PC-3 (cell line): ENCODE results near the gene NAA40. TPM values are rescaled to one million over a fixed set of nuclear protein-coding genes. Genes with fewer than 3 reads are reported as not detected.

Experiments used
- ATAC-seq: fragments of 200-7000 bp; cut with Tn5 transposase; 2 replicates; pipeline ENCODE4 v1.9.1; 2020; ENCODE audit warnings: mild to moderate bottlenecking, moderate library complexity
- BruUV-seq: library from RNA; stranded (reverse); fragments of 400-500 nt; replicated peaks from 2 replicates; lab custom pipeline; 2021; lab: Mats Ljungman, UMichigan
- CTCF ChIA-PET: fragments of 300-600 bp; sonication (Branson Sonifier 250); formaldehyde crosslinking; loops from one replicate; lab custom pipeline; 2022; ENCODE audit warnings: antibody characterized with exemption; lab: Charles Lee
- POLR2A ChIA-PET: fragments of 300-600 bp; sonication (Branson Sonifier 250); formaldehyde crosslinking; loops from one replicate; lab custom pipeline; 2022; ENCODE audit warnings: antibody characterized with exemption; ENCODE audit not compliant: unreplicated experiment; lab: Charles Lee
- DNase-seq: peaks from one replicate; pipeline ENCODE4 v3.0.0-alpha.2; 2015
- H2AFZ ChIP-seq: fragments of 300-600 bp; sonication (generic); 2 replicates; pipeline ENCODE4 v1.6.0; 2016; ENCODE audit warnings: antibody characterized with exemption, low read length
- H3F3A ChIP-seq: fragments of 300-600 bp; sonication (generic); one replicate; pipeline ENCODE4 v1.6.0; 2017; ENCODE audit warnings: antibody characterized with exemption, low read length, control low read depth, mild to moderate bottlenecking; ENCODE audit not compliant: unreplicated experiment
- H3K27ac ChIP-seq: fragments of 300-600 bp; sonication (generic); 2 replicates; pipeline ENCODE4 v1.5.1; 2016; ENCODE audit warnings: mild to moderate bottlenecking, low read length
- H3K27me3 ChIP-seq: fragments of 300-600 bp; sonication (generic); 2 replicates; pipeline ENCODE4 v1.6.1; 2016; ENCODE audit warnings: low read length, mixed read lengths
- H3K36me3 ChIP-seq: fragments of 300-600 bp; sonication (generic); 2 replicates; pipeline ENCODE4 v1.6.1; 2016; ENCODE audit warnings: low read depth, mixed run types, low read length, mixed read lengths
- H3K4me1 ChIP-seq: fragments of 300-600 bp; sonication (generic); 2 replicates; pipeline ENCODE4 v1.5.1; 2016; ENCODE audit warnings: low read length; ENCODE audit not compliant: insufficient read depth
- H3K4me2 ChIP-seq: fragments of 300-600 bp; sonication (generic); 2 replicates; pipeline ENCODE4 v1.6.0; 2016; ENCODE audit warnings: low read length
- H3K4me3 ChIP-seq: fragments of 300-600 bp; sonication (generic); 2 replicates; pipeline ENCODE4 v1.5.1; 2016; ENCODE audit warnings: mild to moderate bottlenecking, low read length, mixed read lengths
- H3K79me2 ChIP-seq: fragments of 300-600 bp; sonication (generic); 2 replicates; pipeline ENCODE4 v1.6.1; 2017; ENCODE audit warnings: low read length, mixed read lengths
- H3K9ac ChIP-seq: fragments of 300-600 bp; sonication (generic); 2 replicates; pipeline ENCODE4 v1.6.0; 2016; ENCODE audit warnings: mild to moderate bottlenecking, low read length
- H3K9me2 ChIP-seq: fragments of 300-600 bp; sonication (generic); replicated peaks from 2 replicates; pipeline ENCODE4 v1.6.1; 2016; ENCODE audit warnings: mixed run types, low read length, mixed read lengths
- H3K9me3 ChIP-seq: fragments of 300-600 bp; sonication (generic); 2 replicates; pipeline ENCODE4 v1.6.1; 2016; ENCODE audit warnings: low read length, mixed read lengths
- H4K20me1 ChIP-seq: fragments of 300-600 bp; sonication (generic); 2 replicates; pipeline ENCODE4 v1.6.1; 2016; ENCODE audit warnings: low read length, mixed read lengths
- EZH2 ChIP-seq: fragments of 300-600 bp; sonication (generic); IDR thresholded peaks from one replicate; pipeline ENCODE4 v1.6.1; 2017; ENCODE audit warnings: antibody characterized with exemption, mild to moderate bottlenecking, low read length; ENCODE audit not compliant: unreplicated experiment
- EZH2phosphoT487 ChIP-seq: fragments of 300-600 bp; sonication (generic); IDR thresholded peaks from 2 replicates; pipeline ENCODE4 v1.6.1; 2018; ENCODE audit warnings: mild to moderate bottlenecking, antibody characterized with exemption, low read length, borderline replicate concordance
- intact Hi-C: fragments of 100-400 bp; cut with micrococcal nuclease; formaldehyde crosslinking; loops from 2 replicates; pipeline ENCODE4 v1.9.0; 2023
- total RNA-seq: library from RNA; depleted of rRNA; stranded (reverse); fragments of >200 nt; gene quantifications from 2 replicates; pipeline ENCODE4 v1.2.3, GENCODE V29; 2014
- TF ChIP-seq, protein P1 (sequence below): fragments of 300-600 bp; sonication (generic); conservative IDR thresholded peaks from 2 replicates; pipeline ENCODE4 v1.5.1; 2017; ENCODE audit warnings: antibody characterized with exemption, low read depth, mild to moderate bottlenecking, low read length

The NAA40 gene
- total RNA-seq, 1 experiment from 2014 or later = 20.9 TPM

DNA sequence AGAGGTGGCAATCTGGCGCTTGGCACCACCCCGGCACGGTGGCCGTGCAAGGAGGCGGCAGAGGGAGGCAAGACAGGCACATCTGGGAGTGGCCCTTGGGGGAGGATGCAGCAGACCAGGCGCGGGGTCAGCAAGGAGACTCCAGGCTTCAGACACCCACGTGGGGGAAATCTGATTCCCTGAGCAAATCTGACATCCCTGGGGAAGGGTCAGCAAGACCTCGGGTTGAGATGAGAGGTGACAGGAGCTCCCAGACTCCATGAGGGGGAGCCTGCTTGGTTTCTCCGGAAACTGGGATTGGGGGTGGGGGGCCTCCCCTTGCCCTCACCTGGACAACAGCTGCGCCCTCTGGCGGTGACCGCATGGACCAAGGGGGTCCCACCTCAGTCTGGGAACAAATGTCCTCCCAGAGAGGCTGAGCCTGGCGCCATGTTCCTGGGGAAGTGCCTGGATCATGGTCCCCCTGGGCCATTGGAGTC lies 17.8 kb upstream of the NAA40 start:
- ATAC-seq (no peak), DNase-seq (no peak)
- no peak overlapping the region for H3K9ac ChIP-seq
- CTCF ChIA-PET = no interaction called here
- no peak overlapping the region for H3K27ac ChIP-seq
- H4K20me1 ChIP-seq = no peaks in the 10 kb centered on the region
- intact Hi-C loops = no loop called here
- no peaks in the 10 kb centered on the region for H3F3A ChIP-seq
- BruUV-seq = no TSS peak
- H3K9me2 ChIP-seq = 0 out of 2 replicates have a peak, but pooled peaks cover 3% of the 10 kb centered on the region
- no peaks in the 10 kb centered on the region for H3K36me3 ChIP-seq
- POLR2A ChIA-PET = no interaction called here
- H3K79me2 ChIP-seq = no peaks in the 10 kb centered on the region
- H3K9me3 ChIP-seq = no peaks in the 10 kb centered on the region
- H3K4me3 ChIP-seq = no peak overlapping the region
- H2AFZ ChIP-seq = no peak overlapping the region
- H3K4me2 ChIP-seq = no peak overlapping the region
- peaks cover 15% of the 10 kb centered on the region for H3K4me1 ChIP-seq
- TF ChIP-seq EZH2 (no peak), EZH2phosphoT487 (no peak)
- TF ChIP-seq, protein P1, sequence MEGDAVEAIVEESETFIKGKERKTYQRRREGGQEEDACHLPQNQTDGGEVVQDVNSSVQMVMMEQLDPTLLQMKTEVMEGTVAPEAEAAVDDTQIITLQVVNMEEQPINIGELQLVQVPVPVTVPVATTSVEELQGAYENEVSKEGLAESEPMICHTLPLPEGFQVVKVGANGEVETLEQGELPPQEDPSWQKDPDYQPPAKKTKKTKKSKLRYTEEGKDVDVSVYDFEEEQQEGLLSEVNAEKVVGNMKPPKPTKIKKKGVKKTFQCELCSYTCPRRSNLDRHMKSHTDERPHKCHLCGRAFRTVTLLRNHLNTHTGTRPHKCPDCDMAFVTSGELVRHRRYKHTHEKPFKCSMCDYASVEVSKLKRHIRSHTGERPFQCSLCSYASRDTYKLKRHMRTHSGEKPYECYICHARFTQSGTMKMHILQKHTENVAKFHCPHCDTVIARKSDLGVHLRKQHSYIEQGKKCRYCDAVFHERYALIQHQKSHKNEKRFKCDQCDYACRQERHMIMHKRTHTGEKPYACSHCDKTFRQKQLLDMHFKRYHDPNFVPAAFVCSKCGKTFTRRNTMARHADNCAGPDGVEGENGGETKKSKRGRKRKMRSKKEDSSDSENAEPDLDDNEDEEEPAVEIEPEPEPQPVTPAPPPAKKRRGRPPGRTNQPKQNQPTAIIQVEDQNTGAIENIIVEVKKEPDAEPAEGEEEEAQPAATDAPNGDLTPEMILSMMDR = no peak
- H3K27me3 ChIP-seq = no peaks in the 10 kb centered on the region; the same call in 1 of the 2 replicates

DNA sequence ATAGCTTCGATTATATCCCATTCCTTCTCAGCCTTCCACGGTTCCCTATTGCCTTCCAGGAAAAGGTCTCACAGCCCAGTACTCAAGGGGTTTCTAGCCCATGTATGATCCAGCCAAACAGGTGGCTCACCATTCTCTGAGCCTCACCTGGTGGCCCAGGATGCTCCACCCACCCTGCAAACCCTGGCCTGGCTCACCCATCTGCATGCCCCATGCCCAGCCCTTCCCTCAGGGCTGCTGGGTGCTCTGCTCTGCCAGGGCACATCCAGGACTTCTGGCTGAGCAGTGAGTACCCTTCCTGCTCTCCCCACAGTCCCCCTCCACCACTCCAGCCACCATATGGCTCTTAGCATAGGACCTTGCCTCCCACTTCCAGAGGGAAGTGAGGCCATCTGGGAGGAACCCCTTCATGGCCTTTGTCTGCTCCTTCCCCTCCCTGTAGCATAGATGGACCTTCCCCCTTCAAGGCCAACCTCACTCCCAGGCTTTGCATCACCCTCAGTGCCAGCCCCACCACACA lies 16.1 kb upstream of the NAA40 start:
- CTCF ChIA-PET = interaction anchor here (0.5 kb wide), 1 partner anchor 52 kb away, joined by 3 read pairs; no protein-coding TSS in a partner anchor
- H3K4me2 ChIP-seq = no peak overlapping the region
- peaks cover 3% of the 10 kb centered on the region for H3K4me1 ChIP-seq
- intact Hi-C loops = no loop called here
- H2AFZ ChIP-seq = no peak overlapping the region
- H3K27me3 ChIP-seq = no peaks in the 10 kb centered on the region
- H3K9me2 ChIP-seq = 0 out of 2 replicates have a peak, but pooled peaks cover 3% of the 10 kb centered on the region
- no peaks in the 10 kb centered on the region for H4K20me1 ChIP-seq
- DNase-seq (no peak), ATAC-seq (no peak)
- POLR2A ChIA-PET = no interaction called here
- no peaks in the 10 kb centered on the region for H3K9me3 ChIP-seq
- H3K36me3 ChIP-seq = no peaks in the 10 kb centered on the region
- no peaks in the 10 kb centered on the region for H3F3A ChIP-seq
- no peak overlapping the region for H3K4me3 ChIP-seq
- H3K79me2 ChIP-seq = no peaks in the 10 kb centered on the region
- H3K9ac ChIP-seq = no peak overlapping the region
- no TSS peak for BruUV-seq
- H3K27ac ChIP-seq = no peak overlapping the region
- no peak for TF ChIP-seq EZH2phosphoT487
- no peak for TF ChIP-seq EZH2
- TF ChIP-seq, protein P1 = no peak

DNA sequence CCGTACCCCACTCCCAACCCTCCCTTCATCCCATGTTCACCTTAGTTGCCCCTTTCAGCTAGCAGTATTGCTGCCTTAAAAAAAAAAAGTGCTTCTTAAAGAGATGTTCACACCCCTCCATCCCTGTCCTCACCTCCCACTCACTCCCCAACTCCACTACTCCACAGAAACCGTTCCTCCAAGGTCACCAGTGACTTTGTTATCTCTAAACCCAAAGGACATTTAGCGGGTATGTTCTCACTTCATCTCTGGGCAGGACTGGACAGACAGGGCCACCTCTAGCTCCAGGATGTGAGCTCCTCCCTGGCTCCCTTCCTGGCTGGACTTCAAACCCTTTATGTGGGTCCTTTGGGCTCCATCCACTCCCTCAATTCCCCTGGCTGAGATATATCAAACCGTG lies 15.5 kb upstream of the NAA40 start:
- H3K4me2 ChIP-seq = no peak overlapping the region
- no peak overlapping the region for H3K4me3 ChIP-seq
- no peak overlapping the region for H3K27ac ChIP-seq
- H3K9me2 ChIP-seq = 0 out of 2 replicates have a peak, but pooled peaks cover 3% of the 10 kb centered on the region
- DNase-seq (no peak), ATAC-seq (no peak)
- no peaks in the 10 kb centered on the region for H3K9me3 ChIP-seq
- H3K79me2 ChIP-seq = no peaks in the 10 kb centered on the region
- H3K27me3 ChIP-seq = no peaks in the 10 kb centered on the region
- CTCF ChIA-PET = interaction anchor here (0.5 kb wide), 2 partner anchors 43 to 53 kb away, joined by 3 to 4 read pairs; no protein-coding TSS in a partner anchor
- no peaks in the 10 kb centered on the region for H3F3A ChIP-seq
- H4K20me1 ChIP-seq = no peaks in the 10 kb centered on the region
- H3K36me3 ChIP-seq = no peaks in the 10 kb centered on the region
- H3K9ac ChIP-seq = no peak overlapping the region
- POLR2A ChIA-PET = no interaction called here
- no peak for TF ChIP-seq EZH2phosphoT487
- TF ChIP-seq, protein P1 = no peak
- no peak for TF ChIP-seq EZH2
- intact Hi-C loops = no loop called here
- no TSS peak for BruUV-seq
- H2AFZ ChIP-seq = no peak overlapping the region
- no peaks in the 10 kb centered on the region for H3K4me1 ChIP-seq
